Activated B cell treated with CpG ODN at 0.5 μM for 24 hours (primary cell): ENCODE results near the gene KASH5. TPM values are rescaled to one million over a fixed set of nuclear protein-coding genes. Genes with fewer than 3 reads are reported as not detected.

Source experiments
- ATAC-seq: fragments of 200-7000 bp; cut with Tn5 transposase; one replicate; pipeline ENCODE4 v1.10.0; 2021; ENCODE audit warnings: low read depth, mild to moderate bottlenecking, moderate library complexity
- CTCF ChIA-PET: fragments of 350-600 bp; sonication (Branson Sonifier 250); formaldehyde crosslinking; loops from one replicate; lab custom pipeline; 2021; ENCODE audit warnings: antibody characterized with exemption; lab: Charles Lee
- POLR2A ChIA-PET: fragments of 350-600 bp; sonication (Branson Sonifier 250); formaldehyde crosslinking; loops from one replicate; lab custom pipeline; 2021; ENCODE audit warnings: antibody characterized with exemption; lab: Charles Lee
- DNase-seq: peaks from one replicate; pipeline ENCODE4 v3.0.0; 2022
- H3K27ac Mint-ChIP-seq: one replicate; pipeline ENCODE4 v1.8.0; 2020; ENCODE audit warnings: mixed read lengths
- H3K27me3 Mint-ChIP-seq: one replicate; pipeline ENCODE4 v1.8.0; 2021; ENCODE audit warnings: mixed read lengths
- H3K36me3 Mint-ChIP-seq: one replicate; pipeline ENCODE4 v1.8.0; 2021; ENCODE audit warnings: low read depth, mixed read lengths
- H3K4me1 Mint-ChIP-seq: one replicate; pipeline ENCODE4 v1.8.0; 2021; ENCODE audit warnings: mixed read lengths
- H3K4me3 Mint-ChIP-seq: one replicate; pipeline ENCODE4 v1.8.0; 2020; ENCODE audit warnings: mild to moderate bottlenecking, mixed read lengths
- H3K9me3 Mint-ChIP-seq: one replicate; pipeline ENCODE4 v1.8.0; 2020; ENCODE audit warnings: mixed read lengths
- intact Hi-C: fragments of 100-400 bp; cut with micrococcal nuclease; formaldehyde crosslinking; loops from one replicate; pipeline ENCODE4 v1.15.1; 2024
- total RNA-seq: library from RNA; stranded (reverse); gene quantifications from 2 replicates; pipeline ENCODE4 v1.2.3, GENCODE V29; 2022
- TF ChIP-seq, protein P1 (sequence below): fragments of 200-600 bp; IDR thresholded peaks from one replicate; pipeline ENCODE4 v1.8.0; 2022; ENCODE audit warnings: antibody characterized with exemption, mild to moderate bottlenecking

The KASH5 gene
- total RNA-seq, 1 donor from 2014 or later, result 0.62 TPM

DNA sequence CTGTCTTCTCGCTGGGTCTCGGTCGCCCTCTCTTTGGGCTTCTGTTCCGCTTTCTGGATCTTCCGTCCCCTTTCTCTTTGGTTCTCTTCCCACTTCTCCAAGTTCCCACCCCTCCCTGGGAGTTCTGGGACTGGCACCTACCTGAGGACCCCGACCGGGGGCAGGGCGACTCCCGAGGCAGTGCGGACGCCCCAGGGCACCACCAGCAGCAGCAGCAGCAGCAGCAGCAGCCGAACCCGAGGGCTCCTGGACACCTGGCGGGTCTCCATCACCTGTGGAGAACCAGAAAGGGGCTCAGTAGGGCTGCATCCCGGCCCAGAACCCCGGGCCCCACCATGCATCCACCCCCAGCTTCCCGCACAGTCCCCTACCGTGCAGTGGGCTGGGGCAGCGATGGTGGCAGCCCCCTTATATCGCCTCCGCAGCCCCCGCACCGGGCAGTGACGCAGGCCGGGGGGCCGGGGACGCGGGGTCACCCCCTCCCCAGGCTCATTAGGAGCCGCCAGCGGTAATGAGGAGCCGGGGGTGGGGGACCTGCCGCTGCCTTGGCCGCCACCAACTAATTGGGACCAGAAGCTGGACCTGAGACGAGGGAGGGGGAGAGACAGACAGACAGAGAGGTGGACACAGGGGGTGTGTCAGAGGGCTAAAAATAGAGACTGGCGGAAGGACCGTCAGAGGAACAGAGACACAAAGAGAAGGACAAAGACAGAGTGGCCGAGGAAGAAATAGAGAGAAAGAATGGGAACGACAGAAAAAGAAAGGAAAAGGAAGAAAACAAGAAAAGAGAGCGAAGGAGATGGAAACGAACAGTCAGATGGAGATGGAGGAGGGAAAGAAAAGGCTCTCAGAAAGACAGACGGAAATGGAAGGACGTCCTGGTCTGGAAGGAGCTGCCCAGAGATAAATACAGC lies 35.3 kb downstream of the KASH5 start, which contains the start of gene PTH2:
Gene PTH2, minus strand, starts transcription at position 371 of the 914 bp plus-strand sequence. Its CDS starts 102 bp downstream, at position 269.
- Mint-ChIP-seq H3K4me3 (peak within 1 kb of the TSS; percentile 77), H3K27ac (peak within 1 kb of the TSS; percentile 2), H3K36me3 (no peaks in the 10 kb centered on the region), H3K9me3 (no peaks in the 10 kb centered on the region), H3K27me3 (peaks cover 83% of the 10 kb centered on the region), H3K4me1 (peaks cover 64% of the 10 kb centered on the region)
- TF ChIP-seq, protein P1, sequence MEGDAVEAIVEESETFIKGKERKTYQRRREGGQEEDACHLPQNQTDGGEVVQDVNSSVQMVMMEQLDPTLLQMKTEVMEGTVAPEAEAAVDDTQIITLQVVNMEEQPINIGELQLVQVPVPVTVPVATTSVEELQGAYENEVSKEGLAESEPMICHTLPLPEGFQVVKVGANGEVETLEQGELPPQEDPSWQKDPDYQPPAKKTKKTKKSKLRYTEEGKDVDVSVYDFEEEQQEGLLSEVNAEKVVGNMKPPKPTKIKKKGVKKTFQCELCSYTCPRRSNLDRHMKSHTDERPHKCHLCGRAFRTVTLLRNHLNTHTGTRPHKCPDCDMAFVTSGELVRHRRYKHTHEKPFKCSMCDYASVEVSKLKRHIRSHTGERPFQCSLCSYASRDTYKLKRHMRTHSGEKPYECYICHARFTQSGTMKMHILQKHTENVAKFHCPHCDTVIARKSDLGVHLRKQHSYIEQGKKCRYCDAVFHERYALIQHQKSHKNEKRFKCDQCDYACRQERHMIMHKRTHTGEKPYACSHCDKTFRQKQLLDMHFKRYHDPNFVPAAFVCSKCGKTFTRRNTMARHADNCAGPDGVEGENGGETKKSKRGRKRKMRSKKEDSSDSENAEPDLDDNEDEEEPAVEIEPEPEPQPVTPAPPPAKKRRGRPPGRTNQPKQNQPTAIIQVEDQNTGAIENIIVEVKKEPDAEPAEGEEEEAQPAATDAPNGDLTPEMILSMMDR, result no peak
- POLR2A ChIA-PET, result no interaction called here
- ATAC-seq, result peak; percentile 22
- DNase-seq, result no peak
- CTCF ChIA-PET, result no interaction called here
- intact Hi-C loops, result loop anchor here (2.0 kb wide), 2 partner anchors 15 to 17 kb away; partner anchors contain the start of gene SLC17A7

DNA sequence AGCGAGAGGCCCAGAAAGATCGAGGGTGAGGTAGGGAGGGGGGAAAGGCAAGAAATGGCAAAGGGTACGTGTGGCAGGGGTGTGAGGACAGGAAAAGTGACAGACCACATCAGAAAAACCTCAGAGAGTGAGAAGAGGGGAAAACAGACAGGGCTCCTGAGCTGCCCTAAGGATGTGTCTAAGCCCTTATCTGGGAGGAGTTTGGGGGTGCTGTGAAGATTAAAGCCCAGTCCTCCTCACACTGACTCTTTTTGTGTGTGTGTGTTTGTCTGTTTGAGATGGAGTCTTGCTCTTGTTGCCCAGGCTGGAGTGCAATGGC lies 35.9 kb downstream of the KASH5 start:
- H3K4me1 Mint-ChIP-seq, result peaks cover 70% of the 10 kb centered on the region
- ChIA-PET POLR2A (no interaction called here), CTCF (no interaction called here)
- intact Hi-C loops, result loop anchor here (2.0 kb wide), 2 partner anchors 15 to 17 kb away; partner anchors contain the start of gene SLC17A7
- no peaks in the 10 kb centered on the region for H3K9me3 Mint-ChIP-seq
- peak overlapping the region; percentile 42 for H3K4me3 Mint-ChIP-seq
- H3K27ac Mint-ChIP-seq, result peak overlapping the region; percentile 2
- DNase-seq, result no peak
- H3K27me3 Mint-ChIP-seq, result peaks cover 83% of the 10 kb centered on the region
- H3K36me3 Mint-ChIP-seq, result no peaks in the 10 kb centered on the region
- no peak for ATAC-seq
- TF ChIP-seq, protein P1, result no peak

DNA sequence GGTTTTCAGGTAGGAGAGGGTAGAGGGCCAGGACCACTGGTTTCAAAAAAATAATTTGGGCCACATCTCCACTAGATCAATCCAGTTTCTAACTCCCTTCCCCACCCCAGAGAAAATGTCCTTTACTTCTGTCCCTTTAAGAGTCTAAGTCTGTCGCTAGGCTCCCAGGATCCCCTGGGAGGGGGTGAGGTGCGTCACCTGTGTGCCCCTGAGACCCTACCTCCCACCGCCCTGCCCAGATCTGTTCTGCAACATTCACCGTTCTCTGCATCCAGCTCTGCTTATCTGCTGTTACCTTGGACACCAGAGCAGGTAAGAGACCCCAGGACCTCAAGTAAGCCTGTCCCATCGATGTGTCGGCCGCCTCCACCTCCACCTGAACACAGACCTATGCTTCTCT lies 37.1 kb downstream of the KASH5 start, which contains the start of gene GFY:
Gene GFY, plus strand, starts transcription at position 211 of the 400 bp plus-strand sequence. CDS start 1,043 bp downstream, outside the sequence.
- Mint-ChIP-seq H3K4me1 (peaks cover 65% of the 10 kb centered on the region), H3K36me3 (no peaks in the 10 kb centered on the region), H3K9me3 (no peaks in the 10 kb centered on the region), H3K27ac (no peak within 1 kb of the TSS), H3K27me3 (peaks cover 79% of the 10 kb centered on the region), H3K4me3 (no peak within 1 kb of the TSS)
- TF ChIP-seq, protein P1, result no peak
- POLR2A ChIA-PET, result interaction anchor here (0.7 kb wide), 1 partner anchor 103 kb away, joined by 4 read pairs; the partner anchor contains the start of gene RCN3
- ATAC-seq (no peak), DNase-seq (no peak)
- CTCF ChIA-PET, result no interaction called here
- intact Hi-C loops, result no loop called here

DNA sequence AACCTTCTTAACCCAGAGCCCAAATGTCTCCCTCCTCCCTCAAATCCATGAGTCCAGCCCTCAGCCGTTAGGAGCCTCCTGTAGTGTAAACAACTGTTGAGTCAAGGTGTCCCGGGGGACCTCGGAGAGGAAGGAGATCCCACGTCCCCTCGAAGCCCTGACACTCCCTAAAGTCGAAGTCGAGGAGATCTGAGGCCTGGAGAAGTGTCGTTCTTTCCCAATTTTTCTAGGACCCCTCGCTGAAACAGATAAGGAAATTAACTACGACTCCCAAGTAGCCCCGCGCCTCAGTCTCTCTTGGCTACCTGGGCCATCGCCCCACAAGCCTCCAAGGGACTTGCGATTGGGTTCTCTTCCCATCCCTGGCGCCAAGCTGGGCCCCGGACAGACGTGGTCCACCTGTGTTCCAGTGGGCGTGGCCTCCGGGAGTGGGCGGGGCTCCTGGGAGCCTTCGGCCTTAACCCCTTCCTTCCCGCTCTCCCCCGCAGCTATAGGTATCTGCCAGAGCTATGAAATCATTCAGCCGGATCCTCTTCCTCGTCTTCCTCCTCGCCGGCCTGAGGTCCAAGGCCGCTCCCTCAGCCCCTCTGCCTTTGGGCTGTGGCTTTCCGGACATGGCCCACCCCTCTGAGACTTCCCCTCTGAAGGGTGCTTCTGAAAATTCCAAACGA lies 38.0 kb downstream of the KASH5 start:
- no peak overlapping the region for H3K27ac Mint-ChIP-seq
- peaks cover 77% of the 10 kb centered on the region for H3K27me3 Mint-ChIP-seq
- ATAC-seq, result no peak
- no peak for DNase-seq
- peaks cover 61% of the 10 kb centered on the region for H3K4me1 Mint-ChIP-seq
- no peak overlapping the region for H3K4me3 Mint-ChIP-seq
- no peaks in the 10 kb centered on the region for H3K36me3 Mint-ChIP-seq
- TF ChIP-seq, protein P1, result no peak
- ChIA-PET CTCF (interaction anchor here (1.0 kb wide), 1 partner anchor 34 kb away, joined by 3 read pairs; no protein-coding TSS in a partner anchor), POLR2A (interaction anchor here (0.6 to 1.0 kb wide), 2 partner anchors 36 to 99 kb away, joined by 3 read pairs; no protein-coding TSS in a partner anchor)
- no peaks in the 10 kb centered on the region for H3K9me3 Mint-ChIP-seq
- intact Hi-C loops, result no loop called here
